ENCODE data around the gene FRMPD3. TPM values are rescaled to one million over a fixed set of nuclear protein-coding genes. Genes with fewer than 3 reads are reported as not detected.

FRMPD3 gene
- total and polyA plus RNA-seq, 10 of the 15 experiments (the other 5 are each of a cell fraction or from before 2014, with no cell fraction given) = 0.01 to 0.06 (median 0.05) TPM; not detected in 6

DNA sequence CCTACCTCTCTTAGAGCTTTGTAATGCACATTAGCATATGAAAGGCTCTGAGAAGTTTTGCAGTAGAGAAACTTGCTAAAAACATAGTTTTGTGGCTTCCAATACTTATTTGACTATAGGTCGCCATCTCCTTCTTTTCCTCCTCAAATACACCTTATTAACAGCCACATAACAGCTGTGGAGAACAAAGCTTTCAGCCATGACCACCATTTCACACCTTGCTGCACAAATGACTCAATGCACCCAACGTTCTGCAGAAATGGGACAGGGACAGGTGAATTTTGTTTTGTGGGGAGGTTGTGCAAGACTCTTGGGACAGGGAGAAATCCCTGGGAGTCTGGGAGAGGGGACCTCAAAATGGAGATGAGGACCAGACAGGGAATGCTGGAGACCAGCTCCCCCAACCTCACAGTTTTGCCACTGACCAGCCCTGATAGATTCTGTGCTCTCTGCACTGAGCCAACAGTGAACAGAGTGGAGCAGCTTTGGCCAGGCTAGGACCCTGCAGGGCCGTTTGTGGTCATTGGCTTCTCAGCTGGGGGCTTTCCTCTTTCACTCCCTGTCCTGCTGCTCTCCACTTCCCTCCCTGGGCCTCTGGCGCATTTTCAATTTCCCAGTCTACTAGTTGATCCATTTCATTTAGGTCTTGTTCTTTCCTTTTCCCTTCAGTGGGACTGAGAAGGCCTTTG is 16.6 kb downstream of the FRMPD3 start (continued):
- no peak for TF ChIP-seq MEF2A (IDR thresholded peaks at IDR 0.05; ENCODE audit: insufficient read depth, low read depth, low read length)
- TF ChIP-seq ZNF24 (IDR thresholded peaks at IDR 0.05) = no peak
- peak; percentile 80 for TF ChIP-seq NFIC (IDR thresholded peaks at IDR 0.05; ENCODE audit: low read depth, low read length)
- TF ChIP-seq NBN (IDR thresholded peaks at IDR 0.05) = no peak
- peak; percentile 47; the same call in 1 of the 2 replicates for TF ChIP-seq EED (IDR thresholded peaks at IDR 0.05; ENCODE audit: low read depth)
- no peak for TF ChIP-seq KAT2A (conservative IDR thresholded peaks at IDR 0.05; ENCODE audit: control insufficient read depth, low read depth, low read length)
- TF ChIP-seq CEBPB (IDR thresholded peaks at IDR 0.05; ENCODE audit: borderline replicate concordance in 1 of 2, low read depth in 2 of 2, low read length in 2 of 2) = peak in 1 of 2 experiments; percentile 76; a peak in 2 of 4 replicates
- no peak for TF ChIP-seq NR2F1 (conservative IDR thresholded peaks at IDR 0.05)
- no peak for TF ChIP-seq POLR2A (IDR thresholded peaks at IDR 0.05; ENCODE audit: low read depth, low read length)
- TF ChIP-seq HSF1 (IDR thresholded peaks at IDR 0.05; ENCODE audit: low read depth, low read length) = no peak
- peak; percentile 79 for TF ChIP-seq BCL11A (IDR thresholded peaks at IDR 0.05; ENCODE audit: low read depth, low read length)
- no peak for TF ChIP-seq RBBP5 (conservative IDR thresholded peaks at IDR 0.05)
- no peak for TF ChIP-seq E2F4 (IDR thresholded peaks at IDR 0.05; ENCODE audit: low read depth, low read length)
- no peak for TF ChIP-seq HDGF (IDR thresholded peaks at IDR 0.05)
- TF ChIP-seq EP300 (IDR thresholded peaks at IDR 0.05; ENCODE audit: borderline replicate concordance in 1 of 2, control insufficient read depth in 1 of 2, low read depth in 2 of 2, low read length in 2 of 2) = peak; percentile 45 to 77; a peak in 3 of 4 replicates
- TF ChIP-seq SUZ12 (IDR thresholded peaks at IDR 0.05; ENCODE audit: unreplicated experiment) = no peak
- no peak for TF ChIP-seq SPI1 (IDR thresholded peaks at IDR 0.05; ENCODE audit: borderline replicate concordance, insufficient read depth, low read depth, low read length)
- no peak for TF ChIP-seq NRF1 (conservative IDR thresholded peaks at IDR 0.05; ENCODE audit: low read depth, low read length)
- TF ChIP-seq JUNB (IDR thresholded peaks at IDR 0.05) = peak; percentile 35; the same call in 1 of the 2 replicates
- no peak for TF ChIP-seq CUX1 (IDR thresholded peaks at IDR 0.05; ENCODE audit: insufficient replicate concordance, low read depth, low read length)
- TF ChIP-seq CHD4 (IDR thresholded peaks at IDR 0.05) = no peak
- peak; percentile 30 for TF ChIP-seq MEF2B (IDR thresholded peaks at IDR 0.05; ENCODE audit: partially characterized antibody, poor library complexity, severe bottlenecking)
- no peak; the same call in 1 of the 2 replicates for TF ChIP-seq CREM (IDR thresholded peaks at IDR 0.05; ENCODE audit: low read depth)
- TF ChIP-seq GATAD2B (conservative IDR thresholded peaks at IDR 0.05; ENCODE audit: low read depth) = no peak
